B cell (primary cell): Measurements from ENCODE around the gene CLASP1. TPM values are rescaled to one million over a fixed set of nuclear protein-coding genes. Genes with fewer than 3 reads are reported as not detected.

Experiments
- ATAC-seq: fragments of 200-7000 bp; cut with Tn5 transposase; one replicate; pipeline ENCODE4 v1.10.0; 2021; ENCODE audit warnings: low read depth, mild to moderate bottlenecking, moderate number of reproducible peaks, moderate library complexity
- CTCF ChIA-PET: fragments of 350-600 bp; sonication (Branson Sonifier 250); formaldehyde crosslinking; loops from one replicate; lab custom pipeline; 2021; ENCODE audit warnings: antibody characterized with exemption, inconsistent platforms; lab: Charles Lee
- POLR2A ChIA-PET: fragments of 350-600 bp; sonication (Branson Sonifier 250); formaldehyde crosslinking; loops from one replicate; lab custom pipeline; 2021; ENCODE audit warnings: antibody characterized with exemption; lab: Charles Lee
- DNase-seq: peaks from one replicate; pipeline ENCODE4 v3.0.0; 2013
- H2AFZ ChIP-seq: 2 replicates; pipeline ENCODE4 v1.6.1; 2012; ENCODE audit warnings: mild to moderate bottlenecking, low read depth, low read length; ENCODE audit not compliant: insufficient read depth, poor library complexity, severe bottlenecking
- H3K27ac ChIP-seq, 2 donors: 1 replicate in 1 of 2; 2 replicates in 1 of 2; pipeline ENCODE4 v1.5.1; 2012 to 2013; ENCODE audit warnings: low read length in 2 of 2, mild to moderate bottlenecking in 2 of 2, moderate library complexity in 1 of 2
- H3K27me3 ChIP-seq, 4 experiments: fragments of 200-600 bp in 1 of 4; sonication (generic) in 1 of 4; replicated peaks in 1 of 4; 1 replicate in 2 of 4; 2 replicates in 2 of 4; pipeline versions ENCODE4 v1.6.1 to v1.7.0; 2013 to 2016; ENCODE audit warnings: low read length in 3 of 4, mild to moderate bottlenecking in 2 of 4, mixed read lengths in 1 of 4, moderate library complexity in 1 of 4; ENCODE audit not compliant: insufficient read depth in 4 of 4, control insufficient read depth in 3 of 4; ENCODE audit errors: control extremely low read depth in 1 of 4
- H3K36me3 ChIP-seq, 2 experiments: replicated peaks in 1 of 2; 1 replicate in 1 of 2; 2 replicates in 1 of 2; pipeline versions ENCODE4 v1.6.1 to v1.7.1; 2013; ENCODE audit warnings: low read length in 1 of 2; ENCODE audit not compliant: insufficient read depth in 2 of 2, control insufficient read depth in 1 of 2; ENCODE audit errors: control extremely low read depth in 1 of 2, extremely low read depth in 1 of 2
- H3K4me1 ChIP-seq, 2 donors: fragments of 200-600 bp in 1 of 2; sonication (generic) in 1 of 2; 1 replicate in 1 of 2; 2 replicates in 1 of 2; pipeline versions ENCODE4 v1.5.1 to v1.6.1; 2013 to 2017; ENCODE audit warnings: low read length in 2 of 2; ENCODE audit not compliant: control insufficient read depth in 2 of 2, insufficient read depth in 2 of 2
- H3K4me2 ChIP-seq: replicated peaks from 2 replicates; pipeline ENCODE3; 2012; ENCODE audit warnings: mild to moderate bottlenecking, low read depth, low read length; ENCODE audit not compliant: poor library complexity, severe bottlenecking
- H3K4me3 ChIP-seq, 5 experiments: fragments of 200-600 bp in 1 of 5; sonication (generic) in 1 of 5; 1 replicate in 3 of 5; 2 replicates in 2 of 5; pipeline versions ENCODE4 v1.5.1 to v1.7.0; 2011 to 2016; ENCODE audit warnings: low read length in 4 of 5, mild to moderate bottlenecking in 4 of 5, low read depth in 2 of 5, control low read depth in 1 of 5, moderate library complexity in 1 of 5; ENCODE audit not compliant: insufficient read depth in 1 of 5; ENCODE audit errors: control extremely low read depth in 1 of 5, extremely low read depth in 1 of 5
- H3K79me2 ChIP-seq: fragments of 200-600 bp; sonication (generic); one replicate; pipeline ENCODE4 v1.6.0; 2016; ENCODE audit warnings: low read length; ENCODE audit not compliant: control insufficient read depth, insufficient read depth
- H3K9ac ChIP-seq: fragments of 200-600 bp; sonication (generic); 2 replicates; pipeline ENCODE4 v1.6.1; 2017; ENCODE audit warnings: mild to moderate bottlenecking, low read length, moderate library complexity
- H3K9me3 ChIP-seq, 3 donors: one replicate each; pipeline versions ENCODE4 v1.6.1 to v1.7.1; 2013; ENCODE audit warnings: low read length in 2 of 3; ENCODE audit not compliant: control insufficient read depth in 2 of 3, insufficient read depth in 1 of 3; ENCODE audit errors: control extremely low read depth in 1 of 3
- H4K20me1 ChIP-seq: 2 replicates; pipeline ENCODE4 v1.6.0; 2012; ENCODE audit warnings: mild to moderate bottlenecking, low read length; ENCODE audit not compliant: insufficient read depth, control insufficient read depth, poor library complexity, severe bottlenecking
- H3K27ac Mint-ChIP-seq: one replicate; pipeline ENCODE4 v1.8.0; 2021; ENCODE audit warnings: mixed read lengths
- H3K27me3 Mint-ChIP-seq: one replicate; pipeline ENCODE4 v1.8.0; 2021; ENCODE audit warnings: mixed read lengths
- H3K4me1 Mint-ChIP-seq: one replicate; pipeline ENCODE4 v1.8.0; 2021; ENCODE audit warnings: mixed read lengths
- H3K4me3 Mint-ChIP-seq: one replicate; pipeline ENCODE4 v1.8.0; 2021; ENCODE audit warnings: mixed read lengths
- H3K9me3 Mint-ChIP-seq: one replicate; pipeline ENCODE4 v1.8.0; 2022; ENCODE audit warnings: mixed read lengths; ENCODE audit not compliant: insufficient read depth
- CTCF ChIP-seq: fragments of 200-600 bp; IDR thresholded peaks from one replicate; pipeline ENCODE4 v1.8.0; 2022; ENCODE audit warnings: antibody characterized with exemption, mild to moderate bottlenecking
- EZH2 ChIP-seq: IDR thresholded peaks from 2 replicates; pipeline ENCODE4 v1.6.1; 2012; ENCODE audit warnings: borderline replicate concordance, low read depth, mild to moderate bottlenecking, moderate library complexity, low read length; ENCODE audit not compliant: insufficient read depth, poor library complexity, severe bottlenecking
- WGBS: methylation state at CpG from one replicate; pipeline ENCODE4 v1.1.5; 2013; ENCODE audit warnings: missing lambda C conversion rate; ENCODE audit not compliant: insufficient coverage; 5-methylcytosine and 5-hydroxymethylcytosine counted together
- intact Hi-C: fragments of 100-400 bp; cut with micrococcal nuclease; formaldehyde crosslinking; loops from one replicate; pipeline ENCODE4 v1.10.0; 2022
- polyA plus RNA-seq: library from polyadenylated mRNA; depleted of rRNA; stranded (reverse); fragments of >200 nt; gene quantifications from 2 replicates; pipeline ENCODE4 v1.2.3, GENCODE V29; 2012
- total RNA-seq, 2 donors: library from RNA; stranded (reverse); fragments of 120-200 nt in 1 of 2; gene quantifications; 1 replicate in 1 of 2; 2 replicates in 1 of 2; pipeline versions ENCODE4 v1.2.3 to v1.2.4, GENCODE V29; 2013 to 2022

CLASP1 gene
- total and polyA plus RNA-seq, 2 donors (not counting 1 experiment from before 2014, with no cell fraction given) = 8.7 to 88.0 TPM

GRCh38 chr2:121326628-121327027 lies 322.6 kb downstream of the CLASP1 start:
- no peak overlapping the region for H3K4me3 ChIP-seq
- H3K79me2 ChIP-seq = no peaks in the 10 kb centered on the region
- no peaks in the 10 kb centered on the region for H3K36me3 ChIP-seq
- no peak overlapping the region for H3K9ac ChIP-seq
- H4K20me1 ChIP-seq = no peaks in the 10 kb centered on the region
- no peak overlapping the region for H3K27ac ChIP-seq
- H3K27me3 ChIP-seq = peaks cover 0 to 2% (median 0%) of the 10 kb centered on the region in 4 experiments
- Mint-ChIP-seq H3K4me3 (no peak overlapping the region), H3K27ac (no peak overlapping the region), H3K9me3 (no peaks in the 10 kb centered on the region), H3K27me3 (peaks cover 9% of the 10 kb centered on the region), H3K4me1 (no peaks in the 10 kb centered on the region)
- POLR2A ChIA-PET = no interaction called here
- intact Hi-C loops = no loop called here
- no CpG with 5 or more reads among the region's 8 CpGs for WGBS
- TF ChIP-seq EZH2 = no peak
- CTCF ChIA-PET = no interaction called here
- no peak for ATAC-seq
- H3K4me2 ChIP-seq = no peak overlapping the region
- DNase-seq = no peak
- H3K4me1 ChIP-seq = no peaks in the 10 kb centered on the region
- no peaks in the 10 kb centered on the region for H3K9me3 ChIP-seq
- H2AFZ ChIP-seq = no peak overlapping the region

GRCh38 chr2:121324601-121325000 lies 324.7 kb downstream of the CLASP1 start:
- Histone ChIP-seq H3K4me1 (no peaks in the 10 kb centered on the region), H3K27ac (no peak overlapping the region), H3K36me3 (no peaks in the 10 kb centered on the region), H4K20me1 (no peaks in the 10 kb centered on the region), H3K9me3 (no peaks in the 10 kb centered on the region), H3K4me3 (no peak overlapping the region), H2AFZ (no peak overlapping the region), H3K27me3 (peaks cover 0 to 2% (median 0%) of the 10 kb centered on the region in 4 experiments), H3K9ac (no peak overlapping the region), H3K79me2 (no peaks in the 10 kb centered on the region), H3K4me2 (no peak overlapping the region)
- POLR2A ChIA-PET = no interaction called here
- H3K4me3 Mint-ChIP-seq = no peak overlapping the region
- no peaks in the 10 kb centered on the region for H3K9me3 Mint-ChIP-seq
- no peak overlapping the region for H3K27ac Mint-ChIP-seq
- intact Hi-C loops = no loop called here
- peaks cover 9% of the 10 kb centered on the region for H3K27me3 Mint-ChIP-seq
- TF ChIP-seq EZH2 (no peak), CTCF (no peak)
- no peak for ATAC-seq
- H3K4me1 Mint-ChIP-seq = no peaks in the 10 kb centered on the region
- no CpG with 5 or more reads among the region's 7 CpGs for WGBS
- CTCF ChIA-PET = no interaction called here
- DNase-seq = no peak
